ENCODE results near the gene PTP4A1.

PTP4A1 gene

GRCh38 chr6:63537201-63537958 is 34.9 kb upstream of the PTP4A1 start:
- Histone ChIP-seq H3K9me3 (ENCODE audit: insufficient read depth, low read length, severe bottlenecking) (no peaks in the 10 kb centered on the region), H3K4me2 (ENCODE audit: insufficient read depth, low read length) (no peak overlapping the region), H3K4me3 (ENCODE audit: low read depth in 1 of 2, low read length in 2 of 2) (no peak overlapping the region), H3K9ac (ENCODE audit: low read depth, low read length) (no peak overlapping the region), H3K36me3 (ENCODE audit: insufficient read depth, low read length) (no peaks in the 10 kb centered on the region), H4K20me1 (ENCODE audit: insufficient read depth, low read length) (no peaks in the 10 kb centered on the region), H3K4me1 (ENCODE audit: insufficient read depth, low read length) (no peaks in the 10 kb centered on the region), H3K79me2 (ENCODE audit: insufficient read depth, low read length) (no peaks in the 10 kb centered on the region), H2AFZ (ENCODE audit: low read depth, low read length) (no peak overlapping the region), H3K27me3 (ENCODE audit: insufficient read depth, low read length, poor library complexity) (no peaks in the 10 kb centered on the region), H3K27ac (ENCODE audit: low read length) (no peak overlapping the region)
- TF ChIP-seq EZH2 (IDR thresholded peaks at IDR 0.05; ENCODE audit: borderline replicate concordance, low read depth, low read length, severe bottlenecking), result no peak
- TF ChIP-seq CTCF (IDR thresholded peaks at IDR 0.05; ENCODE audit: borderline replicate concordance, extremely low read depth, low read length, poor library complexity, severe bottlenecking), result no peak
- ATAC-seq (ENCODE audit: insufficient read depth, low read depth), result no peak
- DNase-seq, result no peak

- Histone ChIP-seq H3K27ac (ENCODE audit: low read length) (no peak overlapping the region), H3K27me3 (ENCODE audit: insufficient read depth, low read length, poor library complexity) (no peaks in the 10 kb centered on the region)
- TF ChIP-seq CTCF (IDR thresholded peaks at IDR 0.05; ENCODE audit: borderline replicate concordance, extremely low read depth, low read length, poor library complexity, severe bottlenecking), result no peak
- no peak for TF ChIP-seq EZH2 (IDR thresholded peaks at IDR 0.05; ENCODE audit: borderline replicate concordance, low read depth, low read length, severe bottlenecking)
Observed at GRCh38 chr6:63537959-63538300, 34.4 kb upstream of the PTP4A1 start.

GRCh38 chr6:63538550-63538949 is 33.7 kb upstream of the PTP4A1 start:
- Histone ChIP-seq H2AFZ (ENCODE audit: low read depth, low read length) (no peak overlapping the region), H3K9me3 (ENCODE audit: insufficient read depth, low read length, severe bottlenecking) (no peaks in the 10 kb centered on the region), H3K4me2 (ENCODE audit: insufficient read depth, low read length) (no peak overlapping the region), H3K27ac (ENCODE audit: low read length) (no peak overlapping the region), H3K4me3 (ENCODE audit: low read depth in 1 of 2, low read length in 2 of 2) (no peak overlapping the region), H3K79me2 (ENCODE audit: insufficient read depth, low read length) (no peaks in the 10 kb centered on the region), H3K36me3 (ENCODE audit: insufficient read depth, low read length) (no peaks in the 10 kb centered on the region), H3K9ac (ENCODE audit: low read depth, low read length) (no peak overlapping the region), H3K4me1 (ENCODE audit: insufficient read depth, low read length) (no peaks in the 10 kb centered on the region), H3K27me3 (ENCODE audit: insufficient read depth, low read length, poor library complexity) (no peaks in the 10 kb centered on the region), H4K20me1 (ENCODE audit: insufficient read depth, low read length) (no peaks in the 10 kb centered on the region)
- no peak for TF ChIP-seq CTCF (IDR thresholded peaks at IDR 0.05; ENCODE audit: borderline replicate concordance, extremely low read depth, low read length, poor library complexity, severe bottlenecking)
- no peak for TF ChIP-seq EZH2 (IDR thresholded peaks at IDR 0.05; ENCODE audit: borderline replicate concordance, low read depth, low read length, severe bottlenecking)
- ATAC-seq (ENCODE audit: insufficient read depth, low read depth) (no peak), DNase-seq (no peak)

More at GRCh38 chr6:63537959-63538300, 34.4 kb upstream of the PTP4A1 start:
- DNase-seq, result no peak
- Histone ChIP-seq H3K79me2 (ENCODE audit: insufficient read depth, low read length) (no peaks in the 10 kb centered on the region), H3K9me3 (ENCODE audit: insufficient read depth, low read length, severe bottlenecking) (no peaks in the 10 kb centered on the region), H3K4me1 (ENCODE audit: insufficient read depth, low read length) (no peaks in the 10 kb centered on the region), H3K4me3 (ENCODE audit: low read depth in 1 of 2, low read length in 2 of 2) (no peak overlapping the region), H3K9ac (ENCODE audit: low read depth, low read length) (no peak overlapping the region), H2AFZ (ENCODE audit: low read depth, low read length) (no peak overlapping the region), H3K36me3 (ENCODE audit: insufficient read depth, low read length) (no peaks in the 10 kb centered on the region), H3K4me2 (ENCODE audit: insufficient read depth, low read length) (no peak overlapping the region), H4K20me1 (ENCODE audit: insufficient read depth, low read length) (no peaks in the 10 kb centered on the region)
- no peak for ATAC-seq (ENCODE audit: insufficient read depth, low read depth)

All from DND-41 (cell line).